ENCODE measurements around the gene PRPF6.

PRPF6 gene

GRCh38 chr20:63953764-63954429 lies 27.0 kb upstream of the PRPF6 start:
- H3K4me3 ChIP-seq (ENCODE audit: low read depth, low read length), result no peak overlapping the region
- TF ChIP-seq, protein P1, sequence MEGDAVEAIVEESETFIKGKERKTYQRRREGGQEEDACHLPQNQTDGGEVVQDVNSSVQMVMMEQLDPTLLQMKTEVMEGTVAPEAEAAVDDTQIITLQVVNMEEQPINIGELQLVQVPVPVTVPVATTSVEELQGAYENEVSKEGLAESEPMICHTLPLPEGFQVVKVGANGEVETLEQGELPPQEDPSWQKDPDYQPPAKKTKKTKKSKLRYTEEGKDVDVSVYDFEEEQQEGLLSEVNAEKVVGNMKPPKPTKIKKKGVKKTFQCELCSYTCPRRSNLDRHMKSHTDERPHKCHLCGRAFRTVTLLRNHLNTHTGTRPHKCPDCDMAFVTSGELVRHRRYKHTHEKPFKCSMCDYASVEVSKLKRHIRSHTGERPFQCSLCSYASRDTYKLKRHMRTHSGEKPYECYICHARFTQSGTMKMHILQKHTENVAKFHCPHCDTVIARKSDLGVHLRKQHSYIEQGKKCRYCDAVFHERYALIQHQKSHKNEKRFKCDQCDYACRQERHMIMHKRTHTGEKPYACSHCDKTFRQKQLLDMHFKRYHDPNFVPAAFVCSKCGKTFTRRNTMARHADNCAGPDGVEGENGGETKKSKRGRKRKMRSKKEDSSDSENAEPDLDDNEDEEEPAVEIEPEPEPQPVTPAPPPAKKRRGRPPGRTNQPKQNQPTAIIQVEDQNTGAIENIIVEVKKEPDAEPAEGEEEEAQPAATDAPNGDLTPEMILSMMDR (IDR thresholded peaks at IDR 0.05; ENCODE audit: borderline replicate concordance, insufficient read depth, low read depth, low read length), result no peak

DNA sequence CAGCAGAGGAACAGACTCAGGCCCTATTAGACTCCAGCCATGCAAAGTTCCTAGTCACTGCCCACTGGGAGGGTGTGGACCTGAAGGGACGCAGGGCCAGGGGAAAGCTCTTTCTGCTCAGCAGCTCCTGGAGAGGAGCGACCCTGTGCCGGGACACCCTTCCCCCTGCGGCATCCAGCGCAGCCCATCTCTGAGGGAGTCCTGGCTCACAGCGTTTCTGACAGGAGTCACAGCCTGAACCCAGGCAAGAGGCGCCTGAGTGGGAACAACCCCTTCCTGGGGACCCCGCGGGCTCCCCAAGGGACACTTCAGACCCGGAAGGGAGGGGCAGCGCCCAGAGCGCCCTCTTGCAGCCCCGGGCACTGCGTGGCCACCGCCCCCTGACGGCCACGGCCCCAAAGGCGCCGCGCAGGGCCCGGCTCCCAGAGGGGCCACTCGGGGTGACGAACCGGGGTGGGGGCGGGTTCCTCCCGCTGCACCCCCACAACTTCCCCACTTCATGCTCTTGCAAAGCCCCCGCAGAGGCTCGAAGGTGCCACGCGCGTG lies 25.6 kb upstream of the PRPF6 start:
- TF ChIP-seq, protein P1 (IDR thresholded peaks at IDR 0.05; ENCODE audit: borderline replicate concordance, insufficient read depth, low read depth, low read length), result peak; percentile 45
- peak overlapping the region; percentile 96 for H3K4me3 ChIP-seq (ENCODE audit: low read depth, low read length)

DNA sequence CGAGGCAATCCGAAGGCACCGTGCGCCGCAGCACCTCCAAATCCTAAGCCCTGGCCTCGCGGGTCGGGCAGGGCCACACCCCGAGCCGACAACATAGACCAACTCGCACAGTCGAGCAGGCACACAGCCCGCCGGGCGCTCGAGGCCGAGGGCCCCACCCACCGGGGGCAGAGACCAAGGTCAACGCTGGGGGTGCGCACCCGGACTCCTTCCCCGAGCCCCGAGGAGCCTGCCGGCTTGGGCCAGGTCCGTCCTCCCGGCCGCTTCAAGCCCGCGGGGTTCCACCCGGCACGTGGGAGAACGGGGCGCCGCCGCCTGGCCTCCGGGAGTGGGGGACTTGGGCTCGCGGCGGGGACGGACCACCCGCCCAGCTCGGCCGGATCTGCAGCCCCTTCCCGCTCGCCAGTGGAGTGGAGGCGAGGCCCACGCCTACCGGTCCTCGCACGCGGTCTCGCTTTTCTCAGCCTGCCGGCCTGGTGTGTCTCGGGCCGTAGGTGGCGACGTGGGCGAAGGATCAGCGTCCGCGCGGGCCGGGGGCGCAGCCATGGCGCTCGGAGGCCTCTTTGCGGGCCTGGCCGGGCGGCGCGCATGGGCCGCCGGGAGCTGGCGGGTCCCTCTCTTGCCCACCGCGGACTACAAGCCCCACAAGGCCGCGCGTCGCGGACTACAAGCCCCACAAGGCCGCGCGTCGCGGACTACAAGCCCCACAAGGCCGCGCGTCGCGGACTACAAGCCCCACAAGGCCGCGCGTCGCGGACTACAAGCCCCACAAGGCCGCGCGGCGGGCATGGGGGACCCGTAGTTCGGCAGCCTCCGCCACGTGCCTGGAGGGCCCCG lies 24.9 kb upstream of the PRPF6 start, which contains the start of gene UCKL1:
Gene UCKL1, minus strand, starts transcription at position 590 of the 837 bp plus-strand sequence. Its CDS starts 44 bp downstream, at position 546.
- TF ChIP-seq, protein P1 (IDR thresholded peaks at IDR 0.05; ENCODE audit: borderline replicate concordance, insufficient read depth, low read depth, low read length), result no peak
- peak within 1 kb of the TSS; percentile 96 for H3K4me3 ChIP-seq (ENCODE audit: low read depth, low read length)

DNA sequence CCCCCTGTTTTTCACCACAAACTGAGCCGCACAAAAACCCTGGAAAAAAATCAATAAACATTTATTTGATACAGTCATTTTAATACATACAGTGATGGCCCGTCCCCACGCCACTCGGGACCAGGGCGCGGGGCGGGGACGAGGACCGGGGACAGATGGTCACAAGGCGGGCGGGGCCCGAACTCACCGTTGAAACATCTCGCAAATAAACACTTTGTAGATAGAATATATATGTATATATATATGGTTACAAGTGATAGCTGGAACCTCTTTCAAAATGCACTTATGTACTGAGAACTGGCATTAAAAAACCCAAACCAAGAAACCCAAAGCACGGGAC lies 24.3 kb upstream of the PRPF6 start:
- peak overlapping the region; percentile 32 for H3K4me3 ChIP-seq (ENCODE audit: low read depth, low read length)

GRCh38 chr20:63957004-63957689 lies 23.8 kb upstream of the PRPF6 start:
- TF ChIP-seq, protein P1 (IDR thresholded peaks at IDR 0.05; ENCODE audit: borderline replicate concordance, insufficient read depth, low read depth, low read length), result no peak
- peak overlapping the region; percentile 32 for H3K4me3 ChIP-seq (ENCODE audit: low read depth, low read length)

More for the DNA sequence above, 24.3 kb upstream of the PRPF6 start:
- TF ChIP-seq, protein P1 (IDR thresholded peaks at IDR 0.05; ENCODE audit: borderline replicate concordance, insufficient read depth, low read depth, low read length), result no peak

DNA sequence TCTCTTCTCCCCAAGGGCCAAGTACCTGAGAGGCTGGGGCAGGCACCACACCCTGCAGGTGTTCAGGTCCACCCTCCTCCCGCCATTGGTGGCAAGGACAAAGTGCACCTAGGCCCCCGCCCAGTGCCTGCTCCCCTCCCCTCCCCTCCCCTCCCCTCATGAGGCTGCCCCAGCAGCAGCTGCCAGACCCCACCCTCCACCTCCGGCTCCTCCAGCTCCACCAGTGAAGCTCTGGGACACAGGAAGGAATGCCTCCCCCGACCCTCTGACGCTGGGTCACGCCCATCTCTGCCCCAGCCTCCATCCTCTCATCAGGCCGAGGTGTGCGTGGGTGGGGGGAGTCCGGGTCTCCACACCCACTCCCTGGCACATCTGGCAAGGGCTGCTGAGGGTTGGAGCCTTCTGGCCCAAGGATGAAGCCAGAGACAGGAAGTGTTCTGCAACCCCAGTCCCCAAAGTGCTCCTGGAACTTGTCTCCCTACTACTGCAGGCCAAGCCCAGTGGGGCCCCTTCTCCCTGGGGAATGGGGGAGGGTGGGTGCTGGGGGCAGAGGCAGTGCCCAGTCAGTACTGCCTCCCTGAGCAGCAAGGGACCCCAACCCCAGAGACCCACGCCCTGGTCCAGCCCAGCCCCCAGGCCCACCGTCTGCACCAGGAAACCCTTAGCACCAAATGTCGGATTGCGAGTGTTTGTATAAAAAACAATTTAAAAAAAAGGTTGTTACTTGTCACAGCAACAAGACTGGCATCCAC lies 23.1 kb upstream of the PRPF6 start:
- no peak overlapping the region for H3K4me3 ChIP-seq (ENCODE audit: low read depth, low read length)
- TF ChIP-seq, protein P1 (IDR thresholded peaks at IDR 0.05; ENCODE audit: borderline replicate concordance, insufficient read depth, low read depth, low read length), result no peak
